PC-9 (cell line): ENCODE measurements around the gene MINDY4.

Source experiments
- EZH2 ChIP-seq: fragments of 200-600 bp; sonication (generic); IDR thresholded peaks from 2 replicates; pipeline ENCODE4 v1.8.0; 2017; ENCODE audit warnings: antibody characterized with exemption, low read depth
- TF ChIP-seq, protein P1 (sequence below): fragments of 200-600 bp; sonication (generic); conservative IDR thresholded peaks from 2 replicates; pipeline ENCODE4 v1.6.1; 2017; ENCODE audit warnings: mixed run types, antibody characterized with exemption, mild to moderate bottlenecking, moderate library complexity

DNA sequence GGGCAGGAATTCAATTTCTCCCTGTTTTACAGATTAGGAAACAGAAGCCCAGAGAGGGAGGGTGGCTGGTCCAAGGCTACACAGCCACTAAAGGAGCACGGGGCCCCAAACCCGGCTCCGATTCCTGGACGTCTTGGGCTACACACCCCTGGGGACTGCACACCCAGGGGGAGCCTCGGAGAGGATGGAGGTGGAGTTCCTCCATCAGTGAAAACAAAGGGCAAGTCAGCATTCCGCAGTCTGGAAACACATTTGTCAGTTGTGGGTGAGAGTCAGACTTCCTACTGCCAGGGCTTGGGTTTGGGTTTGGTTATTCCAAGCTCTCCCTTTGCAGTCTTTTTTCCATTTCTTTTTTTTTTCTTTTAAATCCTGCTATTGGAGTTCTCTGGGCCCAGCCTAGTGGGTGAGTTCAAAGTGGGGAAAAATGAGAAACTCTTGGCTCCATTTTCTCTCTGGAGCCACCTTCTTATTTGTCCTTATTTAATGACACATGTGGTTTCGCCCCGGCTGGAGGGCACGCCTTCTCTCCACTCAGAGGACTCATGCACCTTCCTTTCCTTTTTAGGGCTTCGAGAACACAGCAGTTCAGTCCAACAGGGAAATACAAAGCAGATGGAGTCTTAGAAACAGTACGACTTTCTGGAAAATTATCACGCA, 80.6 kb downstream of the MINDY4 start:
- TF ChIP-seq, protein P1, sequence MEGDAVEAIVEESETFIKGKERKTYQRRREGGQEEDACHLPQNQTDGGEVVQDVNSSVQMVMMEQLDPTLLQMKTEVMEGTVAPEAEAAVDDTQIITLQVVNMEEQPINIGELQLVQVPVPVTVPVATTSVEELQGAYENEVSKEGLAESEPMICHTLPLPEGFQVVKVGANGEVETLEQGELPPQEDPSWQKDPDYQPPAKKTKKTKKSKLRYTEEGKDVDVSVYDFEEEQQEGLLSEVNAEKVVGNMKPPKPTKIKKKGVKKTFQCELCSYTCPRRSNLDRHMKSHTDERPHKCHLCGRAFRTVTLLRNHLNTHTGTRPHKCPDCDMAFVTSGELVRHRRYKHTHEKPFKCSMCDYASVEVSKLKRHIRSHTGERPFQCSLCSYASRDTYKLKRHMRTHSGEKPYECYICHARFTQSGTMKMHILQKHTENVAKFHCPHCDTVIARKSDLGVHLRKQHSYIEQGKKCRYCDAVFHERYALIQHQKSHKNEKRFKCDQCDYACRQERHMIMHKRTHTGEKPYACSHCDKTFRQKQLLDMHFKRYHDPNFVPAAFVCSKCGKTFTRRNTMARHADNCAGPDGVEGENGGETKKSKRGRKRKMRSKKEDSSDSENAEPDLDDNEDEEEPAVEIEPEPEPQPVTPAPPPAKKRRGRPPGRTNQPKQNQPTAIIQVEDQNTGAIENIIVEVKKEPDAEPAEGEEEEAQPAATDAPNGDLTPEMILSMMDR, result no peak
- no peak for TF ChIP-seq EZH2
